ENCODE measurements around the gene CD226.

DNA sequence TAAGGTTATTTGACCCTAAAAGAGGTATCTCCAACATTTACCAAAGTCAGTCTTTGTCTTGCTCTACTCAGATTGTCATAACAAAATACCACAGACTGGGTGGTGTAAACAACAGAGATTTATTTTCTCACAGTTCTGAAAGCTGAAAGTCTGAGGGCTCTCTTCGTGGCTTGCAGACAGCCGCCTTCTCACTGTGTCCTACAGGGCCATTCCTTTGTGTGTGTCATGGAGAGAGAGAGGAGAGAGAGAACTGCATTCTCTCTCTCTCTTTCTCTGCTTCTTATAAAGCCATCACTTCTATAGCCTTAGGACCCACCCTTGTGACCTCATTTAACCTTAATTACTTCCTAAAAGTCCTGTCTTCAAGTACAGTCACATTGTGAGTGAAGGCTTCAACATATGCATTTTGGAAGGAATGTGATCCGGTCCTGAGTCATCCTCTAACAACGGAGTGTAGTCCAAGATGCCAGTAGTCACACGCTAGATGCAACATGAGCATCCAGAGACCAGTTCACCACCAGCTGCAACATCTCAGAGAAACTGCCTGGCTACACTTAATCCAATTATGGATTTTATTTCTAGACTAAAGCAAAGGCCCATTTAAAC is 130.2 kb downstream of the CD226 start:
- TF ChIP-seq, protein P1, sequence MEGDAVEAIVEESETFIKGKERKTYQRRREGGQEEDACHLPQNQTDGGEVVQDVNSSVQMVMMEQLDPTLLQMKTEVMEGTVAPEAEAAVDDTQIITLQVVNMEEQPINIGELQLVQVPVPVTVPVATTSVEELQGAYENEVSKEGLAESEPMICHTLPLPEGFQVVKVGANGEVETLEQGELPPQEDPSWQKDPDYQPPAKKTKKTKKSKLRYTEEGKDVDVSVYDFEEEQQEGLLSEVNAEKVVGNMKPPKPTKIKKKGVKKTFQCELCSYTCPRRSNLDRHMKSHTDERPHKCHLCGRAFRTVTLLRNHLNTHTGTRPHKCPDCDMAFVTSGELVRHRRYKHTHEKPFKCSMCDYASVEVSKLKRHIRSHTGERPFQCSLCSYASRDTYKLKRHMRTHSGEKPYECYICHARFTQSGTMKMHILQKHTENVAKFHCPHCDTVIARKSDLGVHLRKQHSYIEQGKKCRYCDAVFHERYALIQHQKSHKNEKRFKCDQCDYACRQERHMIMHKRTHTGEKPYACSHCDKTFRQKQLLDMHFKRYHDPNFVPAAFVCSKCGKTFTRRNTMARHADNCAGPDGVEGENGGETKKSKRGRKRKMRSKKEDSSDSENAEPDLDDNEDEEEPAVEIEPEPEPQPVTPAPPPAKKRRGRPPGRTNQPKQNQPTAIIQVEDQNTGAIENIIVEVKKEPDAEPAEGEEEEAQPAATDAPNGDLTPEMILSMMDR (IDR thresholded peaks at IDR 0.05) = no peak
- no peak for TF ChIP-seq POLR2A (IDR thresholded peaks at IDR 0.05)
